ENCODE measurements around the gene NCR2. TPM values are rescaled to one million over a fixed set of nuclear protein-coding genes. Genes with fewer than 3 reads are reported as not detected.
"Not testable (repeated sequence)": the region's sequence is repeated elsewhere in the genome, so short reads cannot be mapped to it uniquely, and the experiment has no call there.

The NCR2 gene
- total and polyA plus RNA-seq, 2 donors (not counting 1 experiment from before 2014, with no cell fraction given): not detected

DNA sequence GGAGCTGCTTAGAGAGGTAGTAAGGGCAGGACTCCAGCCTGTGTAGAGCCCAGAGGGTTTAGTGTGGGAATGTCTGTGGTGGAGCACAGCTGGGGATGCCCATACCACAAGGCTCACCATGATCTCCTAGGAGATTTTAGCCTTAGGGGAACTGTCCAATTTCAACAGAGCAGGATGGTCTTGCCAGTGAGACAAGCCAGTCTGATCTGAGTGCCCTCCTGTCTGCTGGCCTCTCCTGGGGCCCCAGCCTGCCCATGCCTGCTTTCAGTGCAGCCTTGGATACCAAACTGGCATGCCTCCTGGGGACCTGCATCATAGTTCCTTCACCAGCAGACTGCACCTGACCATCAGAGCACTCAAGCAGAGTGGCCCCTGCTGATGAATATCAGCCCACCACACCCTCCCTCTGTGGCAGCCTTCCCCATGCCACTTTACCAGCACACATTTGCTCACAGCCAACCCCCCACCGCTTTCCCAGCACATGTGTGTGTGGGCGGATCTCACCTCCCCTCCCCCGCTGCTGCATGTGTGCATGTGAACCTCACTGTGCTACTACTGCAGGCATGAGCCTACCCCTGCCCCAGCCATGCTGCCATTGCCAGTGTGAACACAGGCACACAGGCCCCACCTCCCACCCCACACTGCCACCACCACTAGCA is 41.1 kb upstream of the NCR2 start:
- H3K27me3 ChIP-seq (replicated peaks in 1 of 4; ENCODE audit: control extremely low read depth in 1 of 4, control insufficient read depth in 3 of 4, insufficient read depth in 4 of 4, low read length in 3 of 4): no peaks in the 10 kb centered on the region
- H3K4me1 ChIP-seq (ENCODE audit: control insufficient read depth in 2 of 2, insufficient read depth in 2 of 2, low read length in 2 of 2): peaks cover 12 to 15% of the 10 kb centered on the region in 2 donors
- no peaks in the 10 kb centered on the region for H3K9me3 ChIP-seq (ENCODE audit: control extremely low read depth in 1 of 3, control insufficient read depth in 2 of 3, insufficient read depth in 1 of 3, low read length in 2 of 3)
- no peak overlapping the region for H3K4me3 ChIP-seq (ENCODE audit: control extremely low read depth in 1 of 5, extremely low read depth in 1 of 5, insufficient read depth in 1 of 5, low read depth in 2 of 5, low read length in 4 of 5)
- DNase-seq (no peak), ATAC-seq (ENCODE audit: low read depth) (no peak)
- peak overlapping the region; percentile 6 for H3K4me2 ChIP-seq (replicated peaks; ENCODE audit: low read depth, low read length, poor library complexity, severe bottlenecking)
- H3K27ac ChIP-seq (ENCODE audit: low read length in 2 of 2): no peak overlapping the region
- no peaks in the 10 kb centered on the region for H3K36me3 ChIP-seq (replicated peaks in 1 of 2; ENCODE audit: control extremely low read depth in 1 of 2, control insufficient read depth in 1 of 2, extremely low read depth in 1 of 2, insufficient read depth in 2 of 2, low read length in 1 of 2)
- no peak overlapping the region for H3K9ac ChIP-seq (ENCODE audit: low read length)
- POLR2A ChIA-PET: no interaction called here
- H3K79me2 ChIP-seq (ENCODE audit: control insufficient read depth, insufficient read depth, low read length): peaks cover 9% of the 10 kb centered on the region
- no peak overlapping the region for H3K27ac Mint-ChIP-seq
- TF ChIP-seq EZH2 (IDR thresholded peaks at IDR 0.05; ENCODE audit: borderline replicate concordance, insufficient read depth, low read depth, low read length, poor library complexity, severe bottlenecking): no peak
- no peak overlapping the region for H3K4me3 Mint-ChIP-seq
- H3K27me3 Mint-ChIP-seq: no peaks in the 10 kb centered on the region
- intact Hi-C loops (cut with micrococcal nuclease): no loop called here
- no peak overlapping the region for H2AFZ ChIP-seq (ENCODE audit: insufficient read depth, low read depth, low read length, poor library complexity, severe bottlenecking)
- H3K4me1 Mint-ChIP-seq: peaks cover 24% of the 10 kb centered on the region
- CTCF ChIA-PET: no interaction called here
- peaks cover 6% of the 10 kb centered on the region for H3K9me3 Mint-ChIP-seq (ENCODE audit: insufficient read depth)
- H4K20me1 ChIP-seq (ENCODE audit: control insufficient read depth, insufficient read depth, low read length, poor library complexity, severe bottlenecking): no peaks in the 10 kb centered on the region
- 84% methylated on average over 3 of the region's 3 CpGs for WGBS (ENCODE audit: insufficient coverage)

GRCh38 chr6:41297248-41297647 is 38.2 kb upstream of the NCR2 start:
- 78% methylated on average over 4 of the region's 5 CpGs for WGBS (ENCODE audit: insufficient coverage)
- H3K9ac ChIP-seq (ENCODE audit: low read length); H3K27ac ChIP-seq (ENCODE audit: low read length in 2 of 2); ATAC-seq (ENCODE audit: low read depth); H3K9me3 ChIP-seq (ENCODE audit: control extremely low read depth in 1 of 3, control insufficient read depth in 2 of 3, insufficient read depth in 1 of 3, low read length in 2 of 3); H3K79me2 ChIP-seq (ENCODE audit: control insufficient read depth, insufficient read depth, low read length); H3K27me3 ChIP-seq (replicated peaks in 1 of 4; ENCODE audit: control extremely low read depth in 1 of 4, control insufficient read depth in 3 of 4, insufficient read depth in 4 of 4, low read length in 3 of 4); H3K27ac Mint-ChIP-seq; H3K27me3 Mint-ChIP-seq; H3K4me3 Mint-ChIP-seq; intact Hi-C loops (cut with micrococcal nuclease); H3K9me3 Mint-ChIP-seq (ENCODE audit: insufficient read depth); H3K36me3 ChIP-seq (replicated peaks in 1 of 2; ENCODE audit: control extremely low read depth in 1 of 2, control insufficient read depth in 1 of 2, extremely low read depth in 1 of 2, insufficient read depth in 2 of 2, low read length in 1 of 2); H4K20me1 ChIP-seq (ENCODE audit: control insufficient read depth, insufficient read depth, low read length, poor library complexity, severe bottlenecking); H3K4me3 ChIP-seq (ENCODE audit: control extremely low read depth in 1 of 5, extremely low read depth in 1 of 5, insufficient read depth in 1 of 5, low read depth in 2 of 5, low read length in 4 of 5); H2AFZ ChIP-seq (ENCODE audit: insufficient read depth, low read depth, low read length, poor library complexity, severe bottlenecking); POLR2A ChIA-PET; DNase-seq; H3K4me2 ChIP-seq (replicated peaks; ENCODE audit: low read depth, low read length, poor library complexity, severe bottlenecking): not testable (repeated sequence)
- peaks cover 49% of the 10 kb centered on the region for H3K4me1 Mint-ChIP-seq
- H3K4me1 ChIP-seq (ENCODE audit: control insufficient read depth in 2 of 2, insufficient read depth in 2 of 2, low read length in 2 of 2): peaks cover 19 to 24% of the 10 kb centered on the region in 2 donors
- CTCF ChIA-PET: interaction anchor here (1.4 kb wide), 1 partner anchor 10 kb away, joined by 4 read pairs; no protein-coding TSS in a partner anchor

Measured in B cell (primary cell).